GM12878 (cell line): ENCODE data around the gene FAM50A. TPM values are rescaled to one million over a fixed set of nuclear protein-coding genes. Genes with fewer than 3 reads are reported as not detected.

ENCODE experiments used
- ASH2L ChIP-seq: fragments of 300-600, 200-600 bp; sonication (generic); IDR thresholded peaks from 2 replicates; pipeline ENCODE4 v1.6.1; 2017; ENCODE audit warnings: low read depth, mild to moderate bottlenecking, borderline replicate concordance
- GABPA ChIP-seq: IDR thresholded peaks from 2 replicates; pipeline ENCODE4 v1.6.1; 2014; ENCODE audit warnings: antibody characterized with exemption, low read depth, mild to moderate bottlenecking, inconsistent platforms
- IKZF2 ChIP-seq, 2 experiments: fragments of 450-650 bp; IDR thresholded peaks; 2 replicates each; pipeline ENCODE4 v1.6.1; 2017; ENCODE audit warnings: mild to moderate bottlenecking in 2 of 2, moderate library complexity in 2 of 2
- JUND ChIP-seq: IDR thresholded peaks from 2 replicates; pipeline ENCODE4 v1.6.1; 2012; ENCODE audit warnings: low read depth, mild to moderate bottlenecking, low read length, improper control_type of control experiment, moderate library complexity
- POLR2AphosphoS2 ChIP-seq: IDR thresholded peaks from 2 replicates; pipeline ENCODE4 v1.6.1; 2011; ENCODE audit warnings: low read depth, mild to moderate bottlenecking, low read length, improper control_type of control experiment, moderate library complexity
- RELB ChIP-seq: fragments of 450-650 bp; IDR thresholded peaks from 2 replicates; pipeline ENCODE4 v1.6.1; 2017; ENCODE audit warnings: low read depth, mild to moderate bottlenecking, moderate library complexity
- TARDBP ChIP-seq: IDR thresholded peaks from 2 replicates; pipeline ENCODE4 v1.6.1; 2016; ENCODE audit warnings: borderline replicate concordance
- ZBTB4 ChIP-seq: fragments of 450-650 bp; formaldehyde crosslinking; IDR thresholded peaks from 2 replicates; pipeline ENCODE4 v1.4.0; 2022; ENCODE audit warnings: mild to moderate bottlenecking, moderate library complexity
- ZNF687 ChIP-seq: fragments of 450-650 bp; IDR thresholded peaks from 2 replicates; pipeline ENCODE4 v1.6.1; 2017; ENCODE audit warnings: mild to moderate bottlenecking, moderate library complexity
- polyA plus RNA-seq, 11 experiments: library from polyadenylated mRNA; depleted of rRNA in 4 of 11; unstranded in 6 of 11; stranded (reverse) in 5 of 11; fragments of >200 nt; fragmentation: Nextera tagmentation in 4 of 11; fragmentation: Illumina TruSeq in 1 of 11; extraction: Ambion mirVana in 4 of 11; extraction: Trizol in 1 of 11; gene quantifications; 1 replicate in 1 of 11; 2 replicates in 10 of 11; pipeline versions ENCODE4 v1.2.1 to v1.2.3, GENCODE V29; 2011 to 2016; ENCODE audit warnings: inconsistent platforms in 2 of 11, missing spikeins in 2 of 11, low read depth in 1 of 11
- total RNA-seq, 4 experiments: library from RNA; depleted of rRNA in 3 of 4; stranded (reverse); fragments of >200 nt in 3 of 4; fragmentation: Illumina TruSeq in 1 of 4; extraction: Trizol in 1 of 4; gene quantifications; 2 replicates each; pipeline versions ENCODE4 v1.2.1 to v1.2.3, GENCODE V29; 2013 to 2021
- TF ChIP-seq, protein P1 (sequence below): fragments of 450-650 bp; IDR thresholded peaks from 2 replicates; pipeline ENCODE4 v1.6.1; 2016; ENCODE audit warnings: mild to moderate bottlenecking
- TF ChIP-seq, protein P2 (sequence below): IDR thresholded peaks from 2 replicates; pipeline ENCODE4 v1.6.1; 2012; ENCODE audit warnings: low read depth, low read length, improper control_type of control experiment
- TF ChIP-seq, protein P3 (sequence below): IDR thresholded peaks from 2 replicates; pipeline ENCODE4 v1.6.1; 2012; ENCODE audit warnings: improper control_type of control experiment, low read depth, low read length; ENCODE audit not compliant: insufficient replicate concordance

FAM50A gene
- total and polyA plus RNA-seq, 10 of the 15 experiments (the other 5 are each of a cell fraction or from before 2014, with no cell fraction given) = 4.2 to 46.7 (median 34.6) TPM

- TF ChIP-seq ZNF687 (no peak), TARDBP (no peak), JUND (no peak), ASH2L (no peak), RELB (no peak), ZBTB4 (CRISPR knock-in tag) (no peak), GABPA (no peak), IKZF2 (IDR thresholded peaks at IDR 0.05) (no peak), POLR2AphosphoS2 (no peak)
- TF ChIP-seq, protein P1, sequence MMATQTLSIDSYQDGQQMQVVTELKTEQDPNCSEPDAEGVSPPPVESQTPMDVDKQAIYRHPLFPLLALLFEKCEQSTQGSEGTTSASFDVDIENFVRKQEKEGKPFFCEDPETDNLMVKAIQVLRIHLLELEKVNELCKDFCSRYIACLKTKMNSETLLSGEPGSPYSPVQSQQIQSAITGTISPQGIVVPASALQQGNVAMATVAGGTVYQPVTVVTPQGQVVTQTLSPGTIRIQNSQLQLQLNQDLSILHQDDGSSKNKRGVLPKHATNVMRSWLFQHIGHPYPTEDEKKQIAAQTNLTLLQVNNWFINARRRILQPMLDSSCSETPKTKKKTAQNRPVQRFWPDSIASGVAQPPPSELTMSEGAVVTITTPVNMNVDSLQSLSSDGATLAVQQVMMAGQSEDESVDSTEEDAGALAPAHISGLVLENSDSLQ = no peak
- TF ChIP-seq, protein P2, sequence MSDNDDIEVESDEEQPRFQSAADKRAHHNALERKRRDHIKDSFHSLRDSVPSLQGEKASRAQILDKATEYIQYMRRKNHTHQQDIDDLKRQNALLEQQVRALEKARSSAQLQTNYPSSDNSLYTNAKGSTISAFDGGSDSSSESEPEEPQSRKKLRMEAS = no peak
- TF ChIP-seq, protein P3, sequence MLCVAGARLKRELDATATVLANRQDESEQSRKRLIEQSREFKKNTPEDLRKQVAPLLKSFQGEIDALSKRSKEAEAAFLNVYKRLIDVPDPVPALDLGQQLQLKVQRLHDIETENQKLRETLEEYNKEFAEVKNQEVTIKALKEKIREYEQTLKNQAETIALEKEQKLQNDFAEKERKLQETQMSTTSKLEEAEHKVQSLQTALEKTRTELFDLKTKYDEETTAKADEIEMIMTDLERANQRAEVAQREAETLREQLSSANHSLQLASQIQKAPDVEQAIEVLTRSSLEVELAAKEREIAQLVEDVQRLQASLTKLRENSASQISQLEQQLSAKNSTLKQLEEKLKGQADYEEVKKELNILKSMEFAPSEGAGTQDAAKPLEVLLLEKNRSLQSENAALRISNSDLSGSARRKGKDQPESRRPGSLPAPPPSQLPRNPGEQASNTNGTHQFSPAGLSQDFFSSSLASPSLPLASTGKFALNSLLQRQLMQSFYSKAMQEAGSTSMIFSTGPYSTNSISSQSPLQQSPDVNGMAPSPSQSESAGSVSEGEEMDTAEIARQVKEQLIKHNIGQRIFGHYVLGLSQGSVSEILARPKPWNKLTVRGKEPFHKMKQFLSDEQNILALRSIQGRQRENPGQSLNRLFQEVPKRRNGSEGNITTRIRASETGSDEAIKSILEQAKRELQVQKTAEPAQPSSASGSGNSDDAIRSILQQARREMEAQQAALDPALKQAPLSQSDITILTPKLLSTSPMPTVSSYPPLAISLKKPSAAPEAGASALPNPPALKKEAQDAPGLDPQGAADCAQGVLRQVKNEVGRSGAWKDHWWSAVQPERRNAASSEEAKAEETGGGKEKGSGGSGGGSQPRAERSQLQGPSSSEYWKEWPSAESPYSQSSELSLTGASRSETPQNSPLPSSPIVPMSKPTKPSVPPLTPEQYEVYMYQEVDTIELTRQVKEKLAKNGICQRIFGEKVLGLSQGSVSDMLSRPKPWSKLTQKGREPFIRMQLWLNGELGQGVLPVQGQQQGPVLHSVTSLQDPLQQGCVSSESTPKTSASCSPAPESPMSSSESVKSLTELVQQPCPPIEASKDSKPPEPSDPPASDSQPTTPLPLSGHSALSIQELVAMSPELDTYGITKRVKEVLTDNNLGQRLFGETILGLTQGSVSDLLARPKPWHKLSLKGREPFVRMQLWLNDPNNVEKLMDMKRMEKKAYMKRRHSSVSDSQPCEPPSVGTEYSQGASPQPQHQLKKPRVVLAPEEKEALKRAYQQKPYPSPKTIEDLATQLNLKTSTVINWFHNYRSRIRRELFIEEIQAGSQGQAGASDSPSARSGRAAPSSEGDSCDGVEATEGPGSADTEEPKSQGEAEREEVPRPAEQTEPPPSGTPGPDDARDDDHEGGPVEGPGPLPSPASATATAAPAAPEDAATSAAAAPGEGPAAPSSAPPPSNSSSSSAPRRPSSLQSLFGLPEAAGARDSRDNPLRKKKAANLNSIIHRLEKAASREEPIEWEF = no peak
These were observed 42.7 kb downstream of the FAM50A start, which contains the start of gene UBL4A (continued) for GRCh38 chrX:154486396-154487207.
